GM12874 (cell line): ENCODE results near the gene ZNF598.

Experiments used
- CTCF ChIP-seq: IDR thresholded peaks from 2 replicates; pipeline ENCODE4 v1.5.1; 2011; ENCODE audit warnings: low read depth, mild to moderate bottlenecking, control low read depth, low read length, moderate library complexity; ENCODE audit not compliant: insufficient read depth

Gene ZNF598

GRCh38 chr16:2009164-2009711 is 383 bp downstream of the ZNF598 start:
- TF ChIP-seq CTCF: no peak

GRCh38 chr16:2008631-2009163 is 924 bp downstream of the ZNF598 start:
- no peak for TF ChIP-seq CTCF

- TF ChIP-seq CTCF: no peak
Observed at GRCh38 chr16:2008009-2008526, 1.6 kb downstream of the ZNF598 start.

- TF ChIP-seq CTCF: no peak
Observed at GRCh38 chr16:2007081-2007836, 2.4 kb downstream of the ZNF598 start.

- no peak for TF ChIP-seq CTCF
Observed at GRCh38 chr16:2006317-2006716, 3.3 kb downstream of the ZNF598 start.

GRCh38 chr16:2005646-2006045 is 4.0 kb downstream of the ZNF598 start:
- peak; percentile 16; the same call in 1 of the 2 replicates for TF ChIP-seq CTCF

- TF ChIP-seq CTCF: no peak
Observed at GRCh38 chr16:2004795-2005517, 4.7 kb downstream of the ZNF598 start.
